Measurements from ENCODE around the gene SLC9A9. TPM values are rescaled to one million over a fixed set of nuclear protein-coding genes. Genes with fewer than 3 reads are reported as not detected.

SLC9A9 gene
- polyA plus RNA-seq, 3 donors: 1.0 to 9.0 (median 8.8) TPM

GRCh38 chr3:143351895-143352608, 496.2 kb downstream of the SLC9A9 start:
- 67 to 83% (median 73%) methylated on average over 4 of the region's 4 CpGs for WGBS, 3 donors
- H3K27ac ChIP-seq (ENCODE audit: low read depth, low read length): no peak overlapping the region

- H3K27ac ChIP-seq (ENCODE audit: low read depth, low read length): no peak overlapping the region
- 44 to 97% (median 58%) methylated on average over 2 of the region's 2 CpGs for WGBS, 3 donors
Observed at GRCh38 chr3:143351354-143351753, 496.9 kb downstream of the SLC9A9 start.

- WGBS, 3 donors: 83 to 99% (median 96%) methylated on average over 2 of the region's 2 CpGs
Observed at GRCh38 chr3:143349455-143349854, 498.8 kb downstream of the SLC9A9 start.

GRCh38 chr3:143348486-143349327, 499.6 kb downstream of the SLC9A9 start:
- H3K27ac ChIP-seq (ENCODE audit: low read depth, low read length): no peak overlapping the region
- 65 to 73% (median 72%) methylated on average over 5 of the region's 5 CpGs for WGBS, 3 donors

More at GRCh38 chr3:143349455-143349854, 498.8 kb downstream of the SLC9A9 start:
- no peak overlapping the region for H3K27ac ChIP-seq (ENCODE audit: low read depth, low read length)

GRCh38 chr3:143344516-143345165, 503.6 kb downstream of the SLC9A9 start:
- 66 to 79% (median 78%) methylated on average over 1 of the region's 1 CpG for WGBS, 3 donors

GRCh38 chr3:143343944-143344343, 504.3 kb downstream of the SLC9A9 start:
- H3K27ac ChIP-seq (ENCODE audit: low read depth, low read length): no peak overlapping the region
- 53 to 81% (median 80%) methylated on average over 1 of the region's 1 CpG for WGBS, 3 donors

More at GRCh38 chr3:143344516-143345165, 503.6 kb downstream of the SLC9A9 start:
- H3K27ac ChIP-seq (ENCODE audit: low read depth, low read length): no peak overlapping the region

- 79 to 91% (median 80%) methylated on average over 1 of the region's 1 CpG for WGBS, 3 donors
- no peak overlapping the region for H3K27ac ChIP-seq (ENCODE audit: low read depth, low read length)
Observed at GRCh38 chr3:143343031-143343430, 505.2 kb downstream of the SLC9A9 start.

GRCh38 chr3:143339451-143339850, 508.8 kb downstream of the SLC9A9 start:
- no peak overlapping the region for H3K27ac ChIP-seq (ENCODE audit: low read depth, low read length)
- 66 to 84% (median 82%) methylated on average over 2 of the region's 2 CpGs for WGBS, 3 donors

GRCh38 chr3:143337387-143337786, 510.9 kb downstream of the SLC9A9 start:
- 71 to 76% (median 73%) methylated on average over 2 of the region's 2 CpGs for WGBS, 3 donors

GRCh38 chr3:143334231-143334630, 514.0 kb downstream of the SLC9A9 start:
- H3K27ac ChIP-seq (ENCODE audit: low read depth, low read length): no peak overlapping the region
- 90 to 94% (median 93%) methylated on average over 4 of the region's 4 CpGs for WGBS, 3 donors

More at GRCh38 chr3:143337387-143337786, 510.9 kb downstream of the SLC9A9 start:
- no peak overlapping the region for H3K27ac ChIP-seq (ENCODE audit: low read depth, low read length)

GRCh38 chr3:143333367-143333766, 514.9 kb downstream of the SLC9A9 start:
- WGBS, 3 donors: 43 to 68% (median 65%) methylated on average over 2 of the region's 2 CpGs
- no peak overlapping the region for H3K27ac ChIP-seq (ENCODE audit: low read depth, low read length)

- H3K27ac ChIP-seq (ENCODE audit: low read depth, low read length): no peak overlapping the region
- WGBS, 3 donors: 23 to 39% (median 27%) methylated on average over 1 of the region's 1 CpG
Observed at GRCh38 chr3:143332026-143332425, 516.2 kb downstream of the SLC9A9 start.

GRCh38 chr3:143331350-143331749, 516.9 kb downstream of the SLC9A9 start:
- H3K27ac ChIP-seq (ENCODE audit: low read depth, low read length): no peak overlapping the region
- WGBS, 3 donors: 56 to 72% (median 65%) methylated on average over 5 of the region's 5 CpGs

- 56 to 70% (median 67%) methylated on average over 2 of the region's 2 CpGs for WGBS, 3 donors
- H3K27ac ChIP-seq (ENCODE audit: low read depth, low read length): no peak overlapping the region
Observed at GRCh38 chr3:143330296-143330868, 517.9 kb downstream of the SLC9A9 start.

- WGBS, 3 donors: 43 to 59% (median 54%) methylated on average over 19 of the region's 19 CpGs
- H3K27ac ChIP-seq (ENCODE audit: low read depth, low read length): no peak overlapping the region
Observed at GRCh38 chr3:143329567-143330211, 518.6 kb downstream of the SLC9A9 start.

GRCh38 chr3:143328451-143328850, 519.8 kb downstream of the SLC9A9 start:
- WGBS, 3 donors: 77 to 94% (median 83%) methylated on average over 5 of the region's 5 CpGs

GRCh38 chr3:143326983-143327778, 521.1 kb downstream of the SLC9A9 start:
- no peak overlapping the region for H3K27ac ChIP-seq (ENCODE audit: low read depth, low read length)
- 64 to 82% (median 68%) methylated on average over 1 of the region's 1 CpG for WGBS, 3 donors

More at GRCh38 chr3:143328451-143328850, 519.8 kb downstream of the SLC9A9 start:
- no peak overlapping the region for H3K27ac ChIP-seq (ENCODE audit: low read depth, low read length)

All from adipose tissue (tissue), 3 donors.